H1 (cell line): ENCODE data around the gene AKR1C8. TPM values are rescaled to one million over a fixed set of nuclear protein-coding genes. Genes with fewer than 3 reads are reported as not detected.
"Not testable (repeated sequence)": the region's sequence is repeated elsewhere in the genome, so short reads cannot be mapped to it uniquely, and the experiment has no call there.

Experiments
- CTCF ChIA-PET: fragments of 300-600 bp; sonication (Branson Sonifier 250); formaldehyde crosslinking; loops from one replicate; lab custom pipeline; 2021; ENCODE audit not compliant: partially characterized antibody; lab: Charles Lee
- POLR2A ChIA-PET: fragments of 300-600 bp; sonication (Branson Sonifier 250); formaldehyde crosslinking; loops from one replicate; lab custom pipeline; 2021; ENCODE audit warnings: inconsistent platforms; ENCODE audit not compliant: partially characterized antibody; lab: Charles Lee
- DNase-seq, 2 experiments: peaks; one replicate each; pipeline versions ENCODE4 v3.0.0 to v3.0.0-alpha.2; 2010 to 2022; ENCODE audit warnings: low spot score in 2 of 2, low read depth in 1 of 2, mixed read lengths in 1 of 2
- FAIRE-seq: peaks from 2 replicates; lab custom pipeline; 2011; peaks lifted over from hg19 to GRCh38; lab: Jason Lieb, UNC
- H2AFZ ChIP-seq: 2 replicates; pipeline ENCODE4 v1.8.1; 2012; ENCODE audit warnings: low read length, inconsistent platforms
- H2AK5ac ChIP-seq: 2 replicates; pipeline ENCODE4 v1.6.1; 2013; ENCODE audit warnings: low read depth, low read length
- H2BK120ac ChIP-seq: replicated peaks from 2 replicates; pipeline ENCODE3; 2013; ENCODE audit warnings: low read depth, low read length, inconsistent platforms
- H2BK12ac ChIP-seq: 2 replicates; pipeline ENCODE4 v1.6.1; 2013; ENCODE audit warnings: low read depth, low read length
- H2BK15ac ChIP-seq: 2 replicates; pipeline ENCODE4 v1.6.1; 2013; ENCODE audit warnings: low read length
- H2BK20ac ChIP-seq: 2 replicates; pipeline ENCODE4 v1.6.1; 2013; ENCODE audit warnings: low read length
- H2BK5ac ChIP-seq: 2 replicates; pipeline ENCODE4 v1.6.1; 2013; ENCODE audit warnings: low read depth, low read length
- H3K14ac ChIP-seq: 2 replicates; pipeline ENCODE4 v1.6.1; 2013; ENCODE audit warnings: inconsistent platforms; ENCODE audit not compliant: insufficient read length
- H3K18ac ChIP-seq: 2 replicates; pipeline ENCODE4 v1.6.1; 2013; ENCODE audit warnings: low read length; ENCODE audit errors: extremely low read depth
- H3K23ac ChIP-seq: 2 replicates; pipeline ENCODE4 v1.6.1; 2013; ENCODE audit warnings: inconsistent platforms; ENCODE audit not compliant: insufficient read length
- H3K23me2 ChIP-seq: 2 replicates; pipeline ENCODE4 v1.6.1; 2013; ENCODE audit warnings: low read depth, low read length
- H3K27ac ChIP-seq: 2 replicates; pipeline ENCODE4 v1.6.1; 2011; ENCODE audit warnings: low read depth, low read length, inconsistent platforms
- H3K27me3 ChIP-seq, 4 experiments: replicated peaks in 1 of 4; 1 replicate in 1 of 4; 2 replicates in 3 of 4; pipeline versions ENCODE4 v1.6.1 to v1.8.1; 2011 to 2013; ENCODE audit warnings: low read length in 3 of 4, mild to moderate bottlenecking in 3 of 4, inconsistent platforms in 2 of 4, mixed read lengths in 2 of 4, moderate library complexity in 1 of 4; ENCODE audit not compliant: control insufficient read depth in 3 of 4, insufficient read depth in 3 of 4; ENCODE audit errors: extremely low read depth in 1 of 4
- H3K36me3 ChIP-seq, 4 experiments: 2 replicates each; pipeline versions ENCODE4 v1.6.1 to v1.8.1; 2011 to 2013; ENCODE audit warnings: mild to moderate bottlenecking in 4 of 4, low read length in 3 of 4, moderate library complexity in 2 of 4, control low read depth in 1 of 4, inconsistent platforms in 1 of 4; ENCODE audit not compliant: insufficient read depth in 4 of 4, control insufficient read depth in 2 of 4
- H3K4ac ChIP-seq: replicated peaks from 2 replicates; pipeline ENCODE3; 2013; ENCODE audit warnings: low read length, low read depth, mixed read lengths, inconsistent platforms; ENCODE audit not compliant: insufficient read length
- H3K4me1 ChIP-seq, 4 experiments: replicated peaks in 1 of 4; 1 replicate in 1 of 4; 2 replicates in 3 of 4; pipeline versions ENCODE4 v1.6.1 to v1.8.1; 2011 to 2013; ENCODE audit warnings: low read length in 3 of 4, inconsistent platforms in 2 of 4, mixed read lengths in 1 of 4; ENCODE audit not compliant: insufficient read depth in 4 of 4, control insufficient read depth in 3 of 4
- H3K4me2 ChIP-seq, 2 experiments: 2 replicates each; pipeline versions ENCODE4 v1.6.1 to v1.8.1; 2011 to 2013; ENCODE audit warnings: low read depth in 2 of 2, low read length in 2 of 2, control low read depth in 1 of 2, inconsistent platforms in 1 of 2, mild to moderate bottlenecking in 1 of 2; ENCODE audit not compliant: insufficient read depth in 1 of 2
- H3K4me3 ChIP-seq, 4 experiments: fragments of 200-600, 300-600 bp in 1 of 4; sonication (generic), shearing (Covaris generic), sonication (Bioruptor Twin) in 1 of 4; 2 replicates each; pipeline versions ENCODE4 v1.5.1 to v1.8.1; 2011 to 2016; ENCODE audit warnings: low read length in 4 of 4, low read depth in 3 of 4, control low read depth in 2 of 4, inconsistent platforms in 2 of 4, mild to moderate bottlenecking in 2 of 4, mixed read lengths in 1 of 4, moderate library complexity in 1 of 4; ENCODE audit not compliant: insufficient read depth in 2 of 4; ENCODE audit errors: extremely low read depth in 1 of 4
- H3K56ac ChIP-seq: replicated peaks from 2 replicates; pipeline ENCODE3; 2013; ENCODE audit warnings: low read depth, mild to moderate bottlenecking, mixed read lengths, low read length, inconsistent platforms; ENCODE audit not compliant: insufficient read length
- H3K79me1 ChIP-seq: 2 replicates; pipeline ENCODE4 v1.6.1; 2013; ENCODE audit warnings: low read depth, low read length, control low read depth
- H3K79me2 ChIP-seq, 2 experiments: 2 replicates each; pipeline versions ENCODE4 v1.6.1 to v1.8.1; 2012 to 2013; ENCODE audit warnings: low read length in 2 of 2, mild to moderate bottlenecking in 2 of 2, inconsistent platforms in 1 of 2; ENCODE audit not compliant: insufficient read depth in 2 of 2, control insufficient read depth in 1 of 2
- H3K9ac ChIP-seq, 4 experiments: replicated peaks in 1 of 4; 1 replicate in 1 of 4; 2 replicates in 3 of 4; pipeline versions ENCODE4 v1.6.1 to v1.8.1; 2011 to 2013; ENCODE audit warnings: low read depth in 3 of 4, low read length in 3 of 4, control low read depth in 2 of 4, mild to moderate bottlenecking in 2 of 4, moderate library complexity in 2 of 4, inconsistent platforms in 1 of 4; ENCODE audit errors: extremely low read depth in 1 of 4
- H3K9me3 ChIP-seq, 2 experiments: 2 replicates each; pipeline versions ENCODE4 v1.6.1 to v1.8.1; 2012 to 2013; ENCODE audit warnings: mild to moderate bottlenecking in 2 of 2, moderate library complexity in 2 of 2, control low read depth in 1 of 2, inconsistent platforms in 1 of 2, low read depth in 1 of 2, low read length in 1 of 2, mixed read lengths in 1 of 2; ENCODE audit not compliant: insufficient read depth in 2 of 2
- H4K20me1 ChIP-seq, 2 experiments: replicated peaks in 1 of 2; 2 replicates each; pipeline versions ENCODE3 to v1.8.1; 2011 to 2013; ENCODE audit warnings: inconsistent platforms in 2 of 2, low read length in 2 of 2, mild to moderate bottlenecking in 1 of 2; ENCODE audit not compliant: insufficient read depth in 2 of 2, control insufficient read depth in 1 of 2
- H4K5ac ChIP-seq: 2 replicates; pipeline ENCODE4 v1.6.1; 2013; ENCODE audit warnings: low read length, low read depth, mixed read lengths, inconsistent platforms; ENCODE audit not compliant: insufficient read length
- H4K8ac ChIP-seq: 2 replicates; pipeline ENCODE4 v1.8.0; 2013; ENCODE audit warnings: mild to moderate bottlenecking, moderate library complexity, low read length, inconsistent platforms; ENCODE audit not compliant: insufficient read depth; ENCODE audit errors: extremely low read depth
- H4K91ac ChIP-seq: replicated peaks from 2 replicates; pipeline ENCODE3; 2013; ENCODE audit warnings: low read length, mixed read lengths, inconsistent platforms; ENCODE audit not compliant: insufficient read length
- WGBS, 2 experiments: shearing (Covaris generic) in 1 of 2; methylation state at CpG; one replicate each; pipeline versions ENCODE4 v1.1.6 to v1.1.7; 2013 to 2015; ENCODE audit warnings: low lambda C conversion rate in 2 of 2, mixed read lengths in 2 of 2, inconsistent platforms in 1 of 2, low coverage in 1 of 2, missing lambda C conversion rate in 1 of 2; ENCODE audit not compliant: insufficient replicate concordance in 2 of 2, insufficient coverage in 1 of 2, insufficient read length in 1 of 2; ENCODE audit errors: extremely low coverage in 1 of 2, missing lambda C conversion rate in 1 of 2; 5-methylcytosine and 5-hydroxymethylcytosine counted together
- polyA plus RNA-seq, 7 experiments: library from polyadenylated mRNA; depleted of rRNA in 3 of 7; stranded (reverse) in 5 of 7; unstranded in 2 of 7; fragments of >200 nt in 5 of 7; fragments of 200-250 nt in 2 of 7; gene quantifications; 1 replicate in 5 of 7; 2 replicates in 1 of 7; 4 replicates in 1 of 7; pipeline versions ENCODE4 v1.2.1 to v1.2.3, GENCODE V29; 2011 to 2013; ENCODE audit warnings: missing spikeins in 2 of 7, mixed read lengths in 2 of 7
- total RNA-seq: library from RNA; stranded (reverse); fragmentation: NEBNext Ultra II Directional; extraction: Animal tissue kit (Norgen Biotek cat#: 25700); gene quantifications from 2 replicates; pipeline ENCODE4 v1.2.1, GENCODE V29; 2021

AKR1C8 gene
- total and polyA plus RNA-seq, 2 of the 8 experiments (the other 6 are each of a cell fraction or from before 2014, with no cell fraction given): not detected

DNA sequence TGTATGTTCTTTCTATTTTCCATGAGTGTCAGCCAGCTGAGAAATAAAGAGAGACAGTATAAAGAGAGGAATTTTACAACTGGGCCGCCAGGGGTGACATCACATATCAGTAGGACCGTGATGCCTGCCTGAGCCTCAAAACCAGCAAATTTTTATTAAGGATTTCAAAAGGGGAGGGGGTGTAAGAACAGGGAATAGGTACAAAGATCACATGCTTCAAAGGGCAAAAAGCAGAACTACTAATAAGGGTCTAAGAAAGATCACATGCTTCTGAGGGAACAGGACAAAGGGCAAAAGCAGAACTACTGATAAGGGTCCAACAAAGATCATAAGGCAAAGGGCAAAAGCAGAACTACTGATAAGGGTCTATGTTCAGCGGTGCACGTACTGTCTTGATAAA lies 47.3 kb downstream of the AKR1C8 start:
- FAIRE-seq: not testable (repeated sequence)

More for the DNA sequence above, 47.3 kb downstream of the AKR1C8 start:
- H3K9me3 ChIP-seq: peaks cover 7 to 15% of the 10 kb centered on the region in 2 experiments; a peak in 2 of 4 replicates
- CTCF ChIA-PET, H2BK15ac ChIP-seq, H3K23me2 ChIP-seq, H3K23ac ChIP-seq, H2AK5ac ChIP-seq, H3K56ac ChIP-seq, H3K79me1 ChIP-seq, H3K27ac ChIP-seq, H2BK5ac ChIP-seq, H4K91ac ChIP-seq, H2BK12ac ChIP-seq, H3K9ac ChIP-seq, H3K4me3 ChIP-seq, H2AFZ ChIP-seq, H4K8ac ChIP-seq, H4K5ac ChIP-seq, H4K20me1 ChIP-seq, H3K4me1 ChIP-seq, H3K79me2 ChIP-seq, H3K4ac ChIP-seq, DNase-seq, H3K4me2 ChIP-seq, H3K14ac ChIP-seq, H3K36me3 ChIP-seq, H2BK120ac ChIP-seq, H3K27me3 ChIP-seq, H2BK20ac ChIP-seq, H3K18ac ChIP-seq, POLR2A ChIA-PET: not testable (repeated sequence)
- 86% methylated on average over 2 of the region's 4 CpGs; no CpG with 5 or more reads in 1 of the 2 experiments for WGBS, 2 experiments
